ENCODE data around the gene ARHGEF17.

GRCh38 chr11:73315293-73316020 lies 7.4 kb downstream of the ARHGEF17 start:
- TF ChIP-seq CTCF (IDR thresholded peaks at IDR 0.05 in 8 of 11, conservative IDR thresholded peaks at IDR 0.05 in 3 of 11) (no peak), POLR2AphosphoS5 (IDR thresholded peaks at IDR 0.05) (no peak)

All from spleen (tissue), 7 donors.